Amniotic stem cell (primary cell): ENCODE results near the gene FKTN.

Experiments used
- DNase-seq: peaks from one replicate; lab custom pipeline; 2025; lab: John Stamatoyannopoulos, UW

FKTN gene

GRCh38 chr9:105678781-105679180 lies 120.8 kb downstream of the FKTN start:
- DNase-seq, result no peak

DNA sequence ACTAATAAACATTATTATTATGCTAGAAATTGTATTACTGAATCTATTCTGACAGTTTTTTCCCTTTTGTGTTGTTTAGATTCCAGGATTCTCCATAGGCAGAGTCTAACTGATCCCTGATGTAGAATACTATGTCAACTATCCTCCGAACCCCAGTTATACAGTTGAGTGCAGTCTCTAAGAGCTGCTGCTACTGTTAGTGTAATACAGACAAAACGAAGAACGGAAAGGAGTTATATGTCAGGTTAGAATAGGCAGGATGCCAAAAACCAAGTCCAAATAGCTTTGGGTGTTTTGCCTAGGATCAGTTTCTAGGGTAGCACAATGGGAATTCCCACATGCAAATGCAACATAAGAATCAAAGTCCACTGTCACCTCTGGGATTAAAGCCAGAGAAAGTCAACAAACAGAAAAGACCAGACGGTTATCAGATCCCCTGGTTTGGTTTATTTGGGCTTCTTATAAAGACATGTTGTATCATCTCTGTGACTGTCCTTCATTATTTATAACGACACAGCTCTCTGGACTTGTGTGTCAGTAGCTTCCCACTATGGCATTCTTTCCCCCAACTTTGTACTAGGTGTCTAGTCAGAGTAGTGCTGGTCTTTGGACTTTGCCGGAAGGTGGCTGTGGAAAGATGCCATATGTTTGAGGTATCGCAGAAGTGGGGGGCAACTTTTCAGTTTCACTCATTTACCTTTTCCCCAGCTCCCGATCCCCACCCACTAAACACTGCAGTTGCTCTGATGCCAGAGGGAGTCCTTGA lies 121.5 kb downstream of the FKTN start:
- DNase-seq, result no peak

- no peak for DNase-seq
These were observed 123.4 kb downstream of the FKTN start for GRCh38 chr9:105681313-105681712.

- peak; percentile 18 for DNase-seq
These were observed 123.8 kb downstream of the FKTN start for GRCh38 chr9:105681724-105682123.

GRCh38 chr9:105683688-105684275 lies 125.9 kb downstream of the FKTN start:
- no peak for DNase-seq

DNA sequence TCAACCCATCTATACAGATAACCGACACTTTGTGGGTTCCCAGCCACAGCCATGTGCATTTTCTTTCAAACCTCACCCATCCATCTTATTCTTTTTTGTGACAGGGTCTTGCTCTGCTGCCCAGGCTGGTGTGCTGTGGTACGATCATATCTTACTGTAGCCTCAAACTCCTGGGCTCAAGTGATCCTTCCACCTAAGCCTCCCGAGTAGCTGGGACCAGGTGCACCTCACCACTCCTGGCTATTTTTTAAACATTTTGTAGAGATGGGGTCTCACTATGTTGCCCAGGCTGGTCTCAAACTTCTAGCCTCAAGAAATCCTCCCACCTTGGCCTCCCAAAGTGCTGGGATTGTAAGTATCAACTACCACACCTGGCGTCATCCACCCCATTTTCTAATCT lies 129.0 kb downstream of the FKTN start:
- no peak for DNase-seq
